CD14-positive monocyte (primary cell): ENCODE measurements around the gene HLA-A. TPM values are rescaled to one million over a fixed set of nuclear protein-coding genes. Genes with fewer than 3 reads are reported as not detected.

Experiments used
- DNase-seq, 3 donors: peaks; one replicate each; pipeline ENCODE4 v3.0.0-alpha.2; 2011 to 2022
- H2AFZ ChIP-seq: 2 replicates; pipeline ENCODE4 v1.6.0; 2012; ENCODE audit warnings: mild to moderate bottlenecking, low read depth, low read length, inconsistent platforms; ENCODE audit not compliant: insufficient read depth, poor library complexity, severe bottlenecking
- H3K27ac ChIP-seq, 2 donors: 1 replicate in 1 of 2; 2 replicates in 1 of 2; pipeline ENCODE4 v1.5.1; 2012 to 2013; ENCODE audit warnings: low read length in 2 of 2, control low read depth in 1 of 2, inconsistent platforms in 1 of 2, low read depth in 1 of 2, mild to moderate bottlenecking in 1 of 2
- H3K27me3 ChIP-seq, 2 donors: one replicate each; pipeline versions ENCODE4 v1.6.0 to v1.6.1; 2011 to 2013; ENCODE audit warnings: low read length in 2 of 2; ENCODE audit not compliant: control insufficient read depth in 2 of 2, insufficient read depth in 2 of 2
- H3K36me3 ChIP-seq, 2 donors: replicated peaks in 1 of 2; 1 replicate in 1 of 2; 2 replicates in 1 of 2; pipeline versions ENCODE4 v1.5.1 to v1.6.1; 2012 to 2013; ENCODE audit warnings: low read length in 2 of 2, control low read depth in 1 of 2, inconsistent platforms in 1 of 2, mild to moderate bottlenecking in 1 of 2; ENCODE audit not compliant: insufficient read depth in 2 of 2, control insufficient read depth in 1 of 2
- H3K4me1 ChIP-seq, 2 donors: 1 replicate in 1 of 2; 2 replicates in 1 of 2; pipeline versions ENCODE4 v1.5.1 to v1.6.1; 2012 to 2013; ENCODE audit warnings: low read length in 2 of 2, control low read depth in 1 of 2, inconsistent platforms in 1 of 2, mild to moderate bottlenecking in 1 of 2, moderate library complexity in 1 of 2; ENCODE audit not compliant: insufficient read depth in 2 of 2, control insufficient read depth in 1 of 2
- H3K4me2 ChIP-seq: replicated peaks from 2 replicates; pipeline ENCODE3; 2012; ENCODE audit warnings: low read length, moderate library complexity, mild to moderate bottlenecking; ENCODE audit not compliant: poor library complexity, severe bottlenecking; ENCODE audit errors: extremely low read depth
- H3K4me3 ChIP-seq, 3 experiments: fragments of 200-600 bp in 1 of 3; sonication (generic) in 1 of 3; replicated peaks in 1 of 3; 1 replicate in 2 of 3; 2 replicates in 1 of 3; pipeline ENCODE4 v1.5.1; 2011 to 2013; ENCODE audit warnings: low read length in 3 of 3, mild to moderate bottlenecking in 3 of 3, control low read depth in 2 of 3, low read depth in 2 of 3, inconsistent platforms in 1 of 3, moderate library complexity in 1 of 3
- H3K79me2 ChIP-seq: 2 replicates; pipeline ENCODE4 v1.6.0; 2012; ENCODE audit warnings: mild to moderate bottlenecking, control low read depth, inconsistent platforms, low read length, moderate library complexity; ENCODE audit not compliant: insufficient read depth
- H3K9ac ChIP-seq: 2 replicates; pipeline ENCODE4 v1.6.0; 2017; ENCODE audit warnings: low read length, mild to moderate bottlenecking; ENCODE audit not compliant: insufficient read depth, poor library complexity, severe bottlenecking
- H3K9me3 ChIP-seq, 2 donors: replicated peaks in 1 of 2; 1 replicate in 1 of 2; 2 replicates in 1 of 2; pipeline versions ENCODE4 v1.5.1 to v1.6.1; 2012 to 2013; ENCODE audit warnings: low read length in 2 of 2, control low read depth in 1 of 2; ENCODE audit not compliant: control insufficient read depth in 1 of 2, insufficient read depth in 1 of 2
- H4K20me1 ChIP-seq: 2 replicates; pipeline ENCODE4 v1.6.0; 2012; ENCODE audit warnings: mild to moderate bottlenecking, low read length, control low read depth, moderate library complexity; ENCODE audit not compliant: insufficient read depth
- H3K27ac Mint-ChIP-seq, 7 donors: one replicate each; pipeline ENCODE4 v1.8.0; 2020; ENCODE audit warnings: mild to moderate bottlenecking in 7 of 7, mixed read lengths in 7 of 7, moderate library complexity in 6 of 7, inconsistent platforms in 2 of 7
- H3K27me3 Mint-ChIP-seq, 3 donors: one replicate each; pipeline ENCODE4 v1.8.0; 2021 to 2022; ENCODE audit warnings: low read depth in 3 of 3, mild to moderate bottlenecking in 3 of 3, mixed read lengths in 3 of 3, moderate library complexity in 3 of 3, inconsistent platforms in 1 of 3
- H3K36me3 Mint-ChIP-seq, 2 donors: one replicate each; pipeline ENCODE4 v1.8.0; 2020; ENCODE audit warnings: mixed read lengths in 2 of 2, inconsistent platforms in 1 of 2, mild to moderate bottlenecking in 1 of 2
- H3K4me1 Mint-ChIP-seq: one replicate; pipeline ENCODE4 v1.8.0; 2020; ENCODE audit warnings: mild to moderate bottlenecking, mixed read lengths
- H3K4me3 Mint-ChIP-seq, 2 donors: one replicate each; pipeline ENCODE4 v1.8.0; 2020; ENCODE audit warnings: mild to moderate bottlenecking in 2 of 2, mixed read lengths in 2 of 2, moderate library complexity in 1 of 2
- H3K9me3 Mint-ChIP-seq, 7 donors: one replicate each; pipeline ENCODE4 v1.8.0; 2020 to 2022; ENCODE audit warnings: mixed read lengths in 7 of 7, mild to moderate bottlenecking in 6 of 7, moderate library complexity in 6 of 7, inconsistent platforms in 2 of 7
- CTCF ChIP-seq: fragments of 200-600 bp; IDR thresholded peaks from one replicate; pipeline ENCODE4 v1.8.0; 2022; ENCODE audit warnings: antibody characterized with exemption, mild to moderate bottlenecking
- WGBS: methylation state at CpG from one replicate; pipeline ENCODE4 v1.1.5; 2013; ENCODE audit warnings: missing lambda C conversion rate; ENCODE audit not compliant: insufficient coverage; 5-methylcytosine and 5-hydroxymethylcytosine counted together
- intact Hi-C, 2 donors: fragments of 100-400 bp; cut with micrococcal nuclease; formaldehyde crosslinking; loops; one replicate each; pipeline versions ENCODE4 v1.15.0 to v1.15.1; 2023
- polyA plus RNA-seq, 3 donors: library from polyadenylated mRNA; depleted of rRNA in 1 of 3; unstranded in 2 of 3; stranded (reverse) in 1 of 3; fragments of 300-500 nt in 2 of 3; fragments of >200 nt in 1 of 3; fragmentation: Illumina TruSeq in 2 of 3; gene quantifications; 1 replicate in 2 of 3; 2 replicates in 1 of 3; pipeline ENCODE4 v1.2.3, GENCODE V29; 2012 to 2021

Gene HLA-A
- polyA plus RNA-seq, 3 donors, result 1,518 to 2,788 (median 1,574) TPM

- no peaks in the 10 kb centered on the region for H3K9me3 Mint-ChIP-seq
- peaks cover 0 to 4% (median 4%) of the 10 kb centered on the region in 3 donors for H3K27me3 Mint-ChIP-seq
- H3K9me3 ChIP-seq, result no peaks in the 10 kb centered on the region
- 0% methylated on average over 1 of the region's 2 CpGs for WGBS
- peaks cover 0 to 3% of the 10 kb centered on the region in 2 donors for H3K36me3 Mint-ChIP-seq
- H3K4me1 ChIP-seq, result peaks cover 37 to 42% of the 10 kb centered on the region in 2 donors
- peaks cover 46% of the 10 kb centered on the region for H3K4me1 Mint-ChIP-seq
- no peaks in the 10 kb centered on the region for H3K27me3 ChIP-seq
- H2AFZ ChIP-seq, result no peak overlapping the region
- DNase-seq, result peak in 2 of 3 donors; percentile 46
- no peaks in the 10 kb centered on the region for H4K20me1 ChIP-seq
- intact Hi-C loops, result no loop called here
- H3K36me3 ChIP-seq, result no peaks in the 10 kb centered on the region
- no peak overlapping the region for H3K9ac ChIP-seq
- H3K4me3 Mint-ChIP-seq, result no peak overlapping the region
- no peak for TF ChIP-seq CTCF
- H3K27ac ChIP-seq, result no peak overlapping the region
- H3K27ac Mint-ChIP-seq, result peak overlapping the region in 2 of 7 donors; percentile 2 to 57
- no peak overlapping the region for H3K4me2 ChIP-seq
- no peaks in the 10 kb centered on the region for H3K79me2 ChIP-seq
- peak overlapping the region in 1 of 3 experiments; percentile 14 for H3K4me3 ChIP-seq
Measured at GRCh38 chr6:29917857-29918256, 24.5 kb upstream of the HLA-A start.

- Histone ChIP-seq H3K9ac (no peak overlapping the region), H2AFZ (no peak overlapping the region), H3K9me3 (no peaks in the 10 kb centered on the region), H3K27ac (peak overlapping the region in 1 of 2 donors; percentile 33), H3K27me3 (no peaks in the 10 kb centered on the region), H3K4me1 (peaks cover 39 to 48% of the 10 kb centered on the region in 2 donors), H3K4me3 (no peak overlapping the region), H4K20me1 (no peaks in the 10 kb centered on the region), H3K79me2 (no peaks in the 10 kb centered on the region), H3K36me3 (no peaks in the 10 kb centered on the region), H3K4me2 (peak overlapping the region; percentile 28)
- WGBS, result no CpG with 5 or more reads among the region's 1 CpG
- H3K9me3 Mint-ChIP-seq, result no peaks in the 10 kb centered on the region
- peaks cover 54% of the 10 kb centered on the region for H3K4me1 Mint-ChIP-seq
- H3K27ac Mint-ChIP-seq, result peak overlapping the region in 3 of 7 donors; percentile 35 to 58 (median 56)
- DNase-seq, result peak in 2 of 3 donors; percentile 16 to 54
- no peak overlapping the region for H3K4me3 Mint-ChIP-seq
- peaks cover 0 to 3% of the 10 kb centered on the region in 2 donors for H3K36me3 Mint-ChIP-seq
- intact Hi-C loops, result loop anchor here in 1 of 2 donors (10.0 kb wide), 2 partner anchors 55 to 145 kb away; partner anchors contain the start of genes POLR1H and PPP1R11
- H3K27me3 Mint-ChIP-seq, result peaks cover 0 to 2% (median 0%) of the 10 kb centered on the region in 3 donors
- TF ChIP-seq CTCF, result no peak
Measured at GRCh38 chr6:29919506-29920445, 22.6 kb upstream of the HLA-A start.
